ENCODE measurements around the gene IL15RA. TPM values are rescaled to one million over a fixed set of nuclear protein-coding genes. Genes with fewer than 3 reads are reported as not detected.
A peak's percentile ranks its signal among the peaks of the same experiment; 100 is the strongest.

IL15RA gene, protein sequence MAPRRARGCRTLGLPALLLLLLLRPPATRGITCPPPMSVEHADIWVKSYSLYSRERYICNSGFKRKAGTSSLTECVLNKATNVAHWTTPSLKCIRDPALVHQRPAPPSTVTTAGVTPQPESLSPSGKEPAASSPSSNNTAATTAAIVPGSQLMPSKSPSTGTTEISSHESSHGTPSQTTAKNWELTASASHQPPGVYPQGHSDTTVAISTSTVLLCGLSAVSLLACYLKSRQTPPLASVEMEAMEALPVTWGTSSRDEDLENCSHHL
- total RNA-seq (10 to 100 TPM; 18.7 to 37.4 (median 28.6) TPM), polyA plus RNA-seq (10 to 100 TPM in 2 of 3 donors, 1 to 10 TPM in 1; 9.9 to 13.8 (median 11.1) TPM)
- long read RNA-seq, donor 1, partial matches to known transcripts, result 0 of 1 reads
- long read RNA-seq, donor 1, other reads (novel, unspliced or antisense), result 0 of 1 reads
- long read RNA-seq, donor 2, partial matches to known transcripts, result 0 of 2 reads
- long read RNA-seq, donor 2, other reads (novel, unspliced or antisense), result 0 of 2 reads

DNA sequence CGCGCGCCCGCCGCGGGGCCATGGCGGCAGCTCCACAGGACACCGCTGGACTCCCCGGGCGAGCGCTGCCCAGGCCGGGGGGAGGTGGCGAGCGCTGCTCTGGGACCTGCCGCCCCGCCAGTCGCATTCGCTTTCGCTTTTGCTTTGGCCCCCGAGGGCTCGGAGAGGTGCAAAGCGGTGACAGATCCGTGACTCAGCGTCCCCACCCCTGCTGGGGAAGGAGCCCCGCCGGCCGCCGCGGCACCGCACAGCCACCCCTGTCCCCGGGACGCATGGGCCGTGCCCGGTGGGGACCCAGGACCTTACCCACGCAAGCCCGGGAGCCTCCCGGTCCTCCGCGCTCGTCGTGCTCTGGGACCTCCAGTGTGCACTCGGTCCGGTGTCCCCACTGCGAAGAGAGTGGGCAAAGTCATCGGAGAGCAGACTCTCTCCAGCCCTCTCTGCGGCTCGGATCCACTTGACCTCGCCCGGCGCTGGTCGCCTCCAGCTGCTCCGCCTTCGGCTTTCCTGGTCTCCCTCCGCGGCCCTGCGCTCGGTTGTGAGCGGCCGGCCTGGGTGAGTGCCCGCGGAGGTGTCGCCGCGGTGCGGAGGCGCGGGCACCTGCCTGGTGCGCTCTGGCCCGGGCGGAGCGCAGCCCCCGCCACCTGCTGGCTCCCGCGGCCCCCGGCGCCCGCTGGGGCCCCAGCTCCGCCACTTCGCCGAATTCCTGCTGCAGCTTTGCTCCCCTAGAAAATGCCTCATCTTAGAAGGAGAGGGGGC is at the start of gene IL15RA:
Gene IL15RA (minus strand): TSS at position 73 of the 759 bp plus-strand sequence. CDS start 51 bp downstream, at position 22.
- 0 to 1% (median 0%) methylated on average over 13 to 80 of the region's 80 CpGs for WGBS, 5 donors
- H3K27ac ChIP-seq, result peak within 1 kb of the TSS; percentile 86 to 99 (median 97)
- no peaks in the 10 kb centered on the region for H3K36me3 ChIP-seq
- peak; percentile 97 for DNase-seq
- peaks cover 24 to 53% (median 40%) of the 10 kb centered on the region in 6 donors for H3K4me1 ChIP-seq
- TF ChIP-seq POLR2A (IDR thresholded peaks at IDR 0.05) (peak in 1 of 3 donors; percentile 53), POLR2AphosphoS5 (IDR thresholded peaks at IDR 0.05) (peak; percentile 72 to 89 (median 88))
- TF ChIP-seq, protein P1, sequence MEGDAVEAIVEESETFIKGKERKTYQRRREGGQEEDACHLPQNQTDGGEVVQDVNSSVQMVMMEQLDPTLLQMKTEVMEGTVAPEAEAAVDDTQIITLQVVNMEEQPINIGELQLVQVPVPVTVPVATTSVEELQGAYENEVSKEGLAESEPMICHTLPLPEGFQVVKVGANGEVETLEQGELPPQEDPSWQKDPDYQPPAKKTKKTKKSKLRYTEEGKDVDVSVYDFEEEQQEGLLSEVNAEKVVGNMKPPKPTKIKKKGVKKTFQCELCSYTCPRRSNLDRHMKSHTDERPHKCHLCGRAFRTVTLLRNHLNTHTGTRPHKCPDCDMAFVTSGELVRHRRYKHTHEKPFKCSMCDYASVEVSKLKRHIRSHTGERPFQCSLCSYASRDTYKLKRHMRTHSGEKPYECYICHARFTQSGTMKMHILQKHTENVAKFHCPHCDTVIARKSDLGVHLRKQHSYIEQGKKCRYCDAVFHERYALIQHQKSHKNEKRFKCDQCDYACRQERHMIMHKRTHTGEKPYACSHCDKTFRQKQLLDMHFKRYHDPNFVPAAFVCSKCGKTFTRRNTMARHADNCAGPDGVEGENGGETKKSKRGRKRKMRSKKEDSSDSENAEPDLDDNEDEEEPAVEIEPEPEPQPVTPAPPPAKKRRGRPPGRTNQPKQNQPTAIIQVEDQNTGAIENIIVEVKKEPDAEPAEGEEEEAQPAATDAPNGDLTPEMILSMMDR (IDR thresholded peaks at IDR 0.05 in 8 of 11, conservative IDR thresholded peaks at IDR 0.05 in 3 of 11), result peak in 6 of 11 experiments; percentile 10 to 49 (median 44)
- H3K9me3 ChIP-seq, result no peaks in the 10 kb centered on the region
- H3K4me3 ChIP-seq, result peak within 1 kb of the TSS; percentile 79 to 100 (median 96)
- intact Hi-C loops (cut with DNase I; ENCODE audit: low total_unique reads), result loop anchor here (10.0 kb wide), 1 partner anchor 83 kb away; the partner anchor contains the start of gene FBH1
- no peaks in the 10 kb centered on the region for H3K27me3 ChIP-seq (replicated peaks in 1 of 7)

DNA sequence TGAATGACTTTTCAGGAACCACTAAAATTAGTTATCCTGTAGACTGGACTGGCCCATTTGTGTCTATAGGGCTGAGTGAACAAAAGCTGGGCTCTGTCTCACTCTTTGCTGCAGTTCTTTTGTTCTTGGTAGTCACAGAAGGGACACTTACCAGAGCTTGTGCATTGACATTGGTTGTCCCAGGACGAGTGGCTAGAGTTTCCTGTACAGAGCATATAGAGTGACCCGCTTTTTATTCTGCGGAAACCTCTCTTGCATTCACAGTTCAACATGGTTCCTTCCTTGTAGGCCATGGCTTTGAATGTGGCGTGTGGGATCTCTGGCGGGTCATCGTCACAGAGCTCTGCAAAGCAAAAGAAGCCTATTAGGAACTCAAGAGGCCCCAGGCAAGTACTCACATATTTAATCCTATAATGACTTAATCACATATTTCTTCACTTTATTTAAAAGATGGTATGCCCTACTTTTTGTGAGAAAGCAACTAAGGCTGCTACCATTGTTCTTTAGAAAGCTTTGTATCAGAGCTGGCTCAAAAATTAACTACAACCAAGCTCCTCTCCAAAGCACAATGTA is 48.4 kb upstream of the IL15RA start:
- peaks cover 0 to 12% (median 5%) of the 10 kb centered on the region in 8 donors for H3K9me3 ChIP-seq
- TF ChIP-seq POLR2A (IDR thresholded peaks at IDR 0.05), result no peak
- TF ChIP-seq, protein P1 (IDR thresholded peaks at IDR 0.05 in 8 of 11, conservative IDR thresholded peaks at IDR 0.05 in 3 of 11), result no peak
- no peak for TF ChIP-seq POLR2AphosphoS5 (IDR thresholded peaks at IDR 0.05)
- intact Hi-C loops (cut with DNase I; ENCODE audit: low total_unique reads), result no loop called here
- H3K4me3 ChIP-seq, result no peak overlapping the region
- peaks cover 0 to 35% (median 2%) of the 10 kb centered on the region in 6 donors for H3K36me3 ChIP-seq
- DNase-seq, result no peak
- WGBS, 5 donors, result 86 to 96% (median 93%) methylated on average over 6 of the region's 6 CpGs
- H3K4me1 ChIP-seq, result peaks cover 0 to 9% (median 0%) of the 10 kb centered on the region in 6 donors
- H3K27ac ChIP-seq, result no peak overlapping the region
- no peaks in the 10 kb centered on the region for H3K27me3 ChIP-seq (replicated peaks in 1 of 7)

- Histone ChIP-seq H3K4me1 (peaks cover 0 to 9% (median 0%) of the 10 kb centered on the region in 6 donors), H3K27ac (no peak overlapping the region), H3K9me3 (no peaks in the 10 kb centered on the region), H3K27me3 (replicated peaks in 1 of 7) (no peaks in the 10 kb centered on the region), H3K36me3 (peaks cover 0 to 39% (median 2%) of the 10 kb centered on the region in 6 donors), H3K4me3 (no peak overlapping the region)
- DNase-seq, result no peak
- WGBS, 5 donors, result 83 to 97% (median 91%) methylated on average over 10 of the region's 10 CpGs
- TF ChIP-seq POLR2AphosphoS5 (IDR thresholded peaks at IDR 0.05), result no peak
- intact Hi-C loops (cut with DNase I; ENCODE audit: low total_unique reads), result no loop called here
Measured at GRCh38 chr10:6024334-6024682, 47.0 kb upstream of the IL15RA start.

DNA sequence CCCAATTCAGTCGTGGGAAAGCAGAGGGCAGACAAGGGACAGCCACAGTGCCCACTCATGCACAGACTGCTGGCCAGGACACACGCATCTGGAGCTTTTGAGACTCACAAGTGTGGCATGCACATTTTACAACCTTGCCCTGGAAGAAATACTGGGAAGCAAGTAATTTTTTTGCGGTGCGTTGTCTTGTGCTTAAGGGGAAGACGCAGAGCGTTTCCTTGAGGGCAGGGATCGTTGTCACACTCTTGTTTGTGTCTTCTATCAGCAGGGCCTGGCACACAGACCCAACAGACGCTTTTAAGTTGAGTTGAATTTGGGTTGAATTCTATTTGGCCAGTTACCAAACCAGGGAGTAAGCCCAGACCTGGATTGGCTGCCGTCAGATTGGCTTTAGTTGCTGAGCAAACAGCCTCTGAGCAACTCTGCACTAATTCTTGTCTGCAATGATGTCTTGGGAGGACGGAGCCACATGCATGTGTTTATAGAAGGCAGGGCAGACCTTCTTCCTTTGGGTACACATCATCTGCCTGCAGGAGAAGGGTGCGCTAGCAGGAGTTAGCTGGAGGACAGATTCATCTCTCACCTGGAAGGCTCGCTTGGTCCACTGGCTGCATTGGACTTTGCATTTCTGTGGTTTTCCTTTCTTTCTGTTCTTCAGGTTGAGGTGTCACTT is 46.5 kb upstream of the IL15RA start:
- Histone ChIP-seq H3K36me3 (peaks cover 0 to 40% (median 2%) of the 10 kb centered on the region in 6 donors), H3K9me3 (no peaks in the 10 kb centered on the region), H3K27me3 (replicated peaks in 1 of 7) (no peaks in the 10 kb centered on the region), H3K27ac (no peak overlapping the region), H3K4me3 (no peak overlapping the region), H3K4me1 (peaks cover 0 to 9% (median 0%) of the 10 kb centered on the region in 6 donors)
- no peak for TF ChIP-seq POLR2A (IDR thresholded peaks at IDR 0.05)
- TF ChIP-seq POLR2AphosphoS5 (IDR thresholded peaks at IDR 0.05), result no peak
- TF ChIP-seq, protein P1 (IDR thresholded peaks at IDR 0.05 in 8 of 11, conservative IDR thresholded peaks at IDR 0.05 in 3 of 11), result no peak
- intact Hi-C loops (cut with DNase I; ENCODE audit: low total_unique reads), result no loop called here
- 85 to 88% (median 88%) methylated on average over 11 to 12 of the region's 12 CpGs for WGBS, 5 donors
- no peak for DNase-seq
